Measurements from ENCODE around the gene C20orf202.

C20orf202 gene

GRCh38 chr20:1184638-1185315, 18.5 kb upstream of the C20orf202 start, which contains the start of gene TMEM74B:
Gene TMEM74B, minus strand, starts transcription at chr20:1184981. Its CDS starts 1,180 bp downstream, at chr20:1183801.
- DNase-seq (ENCODE audit: low read depth in 2 of 2), result no peak

- no peak for DNase-seq (ENCODE audit: low read depth in 2 of 2)
Observed at GRCh38 chr20:1185316-1185741, 17.9 kb upstream of the C20orf202 start.

- DNase-seq (ENCODE audit: low read depth in 2 of 2), result peak in 1 of 2 donors; percentile 42
Observed at GRCh38 chr20:1185790-1186334, 17.4 kb upstream of the C20orf202 start.

GRCh38 chr20:1186367-1186991, 16.8 kb upstream of the C20orf202 start:
- no peak for DNase-seq (ENCODE audit: low read depth in 2 of 2)

- DNase-seq (ENCODE audit: low read depth in 2 of 2), result no peak
Observed at GRCh38 chr20:1187605-1188171, 15.6 kb upstream of the C20orf202 start.

- no peak for DNase-seq (ENCODE audit: low read depth in 2 of 2)
Observed at GRCh38 chr20:1188347-1188746, 14.9 kb upstream of the C20orf202 start.

GRCh38 chr20:1189827-1190226, 13.4 kb upstream of the C20orf202 start:
- DNase-seq (ENCODE audit: low read depth in 2 of 2), result no peak

- no peak for DNase-seq (ENCODE audit: low read depth in 2 of 2)
Observed at GRCh38 chr20:1190847-1191246, 12.4 kb upstream of the C20orf202 start.

GRCh38 chr20:1191299-1191698, 12.0 kb upstream of the C20orf202 start:
- DNase-seq (ENCODE audit: low read depth in 2 of 2), result no peak

GRCh38 chr20:1195226-1195625, 8.0 kb upstream of the C20orf202 start:
- DNase-seq (ENCODE audit: low read depth in 2 of 2), result no peak

- DNase-seq (ENCODE audit: low read depth in 2 of 2), result no peak
Observed at GRCh38 chr20:1196634-1197033, 6.6 kb upstream of the C20orf202 start.

GRCh38 chr20:1197801-1198200, 5.5 kb upstream of the C20orf202 start:
- DNase-seq (ENCODE audit: low read depth in 2 of 2), result no peak

GRCh38 chr20:1198751-1199150, 4.5 kb upstream of the C20orf202 start:
- no peak for DNase-seq (ENCODE audit: low read depth in 2 of 2)

GRCh38 chr20:1199212-1199873, 3.9 kb upstream of the C20orf202 start:
- DNase-seq (ENCODE audit: low read depth in 2 of 2), result no peak

- no peak for DNase-seq (ENCODE audit: low read depth in 2 of 2)
Observed at GRCh38 chr20:1199964-1200363, 3.3 kb upstream of the C20orf202 start.

- DNase-seq (ENCODE audit: low read depth in 2 of 2), result no peak
Observed at GRCh38 chr20:1203630-1204029, 376 bp downstream of the C20orf202 start.

GRCh38 chr20:1204113-1204512, 859 bp downstream of the C20orf202 start:
- DNase-seq (ENCODE audit: low read depth in 2 of 2), result no peak

GRCh38 chr20:1204576-1204975, 1.3 kb downstream of the C20orf202 start:
- DNase-seq (ENCODE audit: low read depth in 2 of 2), result no peak

GRCh38 chr20:1205802-1206201, 2.5 kb downstream of the C20orf202 start:
- DNase-seq (ENCODE audit: low read depth in 2 of 2), result no peak

- no peak for DNase-seq (ENCODE audit: low read depth in 2 of 2)
Observed at GRCh38 chr20:1206366-1207148, 3.3 kb downstream of the C20orf202 start.

GRCh38 chr20:1207293-1207878, 4.1 kb downstream of the C20orf202 start:
- no peak for DNase-seq (ENCODE audit: low read depth in 2 of 2)

Data from stimulated activated CD4-positive, alpha-beta T cell treated with anti-CD3 and anti-CD28 coated beads, Interleukin-1b, Interleukin-23, amount 100 ng/mL, for 4 hours (primary cell).